K562 (cell line): ENCODE data around the gene EPHA1. TPM values are rescaled to one million over a fixed set of nuclear protein-coding genes. Genes with fewer than 3 reads are reported as not detected.

Experiments
- CTCF ChIP-seq, 3 experiments: IDR thresholded peaks in 2 of 3; conservative IDR thresholded peaks in 1 of 3; 2 replicates each; pipeline ENCODE4 v1.5.1; 2011 to 2012; ENCODE audit warnings: low read length in 3 of 3, mild to moderate bottlenecking in 3 of 3, control low read depth in 2 of 3, improper control_type of control experiment in 1 of 3, inconsistent platforms in 1 of 3, low read depth in 1 of 3, mixed read lengths in 1 of 3, moderate library complexity in 1 of 3; ENCODE audit not compliant: insufficient read depth in 2 of 3
- E2F4 ChIP-seq: sonication (generic); formaldehyde crosslinking; IDR thresholded peaks from 2 replicates; pipeline ENCODE4 v1.8.0; 2022; ENCODE audit warnings: mild to moderate bottlenecking, low read depth, missing genetic modification reagents
- HLTF ChIP-seq: fragments of 450-650 bp; IDR thresholded peaks from 2 replicates; pipeline ENCODE4 v1.6.1; 2016
- HMG20B ChIP-seq: fragments of 250-450 bp; sonication (Bioruptor Pico); IDR thresholded peaks from 2 replicates; pipeline ENCODE4 v1.5.0; 2021; ENCODE audit warnings: mild to moderate bottlenecking
- ILK ChIP-seq: fragments of 450-650 bp; IDR thresholded peaks from 2 replicates; pipeline ENCODE4 v1.6.1; 2016; ENCODE audit warnings: missing genetic modification characterization, low read depth, mild to moderate bottlenecking, missing compliant biosample characterization, moderate library complexity, borderline replicate concordance
- KDM4B ChIP-seq, 2 experiments: fragments of 450-650 bp in 1 of 2; sonication (generic) in 1 of 2; IDR thresholded peaks; 2 replicates each; pipeline ENCODE4 v1.6.1; 2016 to 2017; ENCODE audit warnings: borderline replicate concordance in 2 of 2, antibody characterized with exemption in 1 of 2, low read depth in 1 of 2, mild to moderate bottlenecking in 1 of 2
- MEF2D ChIP-seq: conservative IDR thresholded peaks from 2 replicates; pipeline ENCODE4 v1.6.1; 2016; ENCODE audit warnings: low read depth, missing genetic modification characterization, missing compliant biosample characterization
- MYC ChIP-seq, 2 experiments: fragments of 250-450 bp in 1 of 2; sonication (Bioruptor Pico) in 1 of 2; IDR thresholded peaks; 2 replicates each; pipeline versions ENCODE4 v1.5.1 to v1.6.1; 2012 to 2021; ENCODE audit warnings: low read depth in 2 of 2, borderline replicate concordance in 1 of 2, improper control_type of control experiment in 1 of 2, low read length in 1 of 2, mild to moderate bottlenecking in 1 of 2, moderate library complexity in 1 of 2
- MYNN ChIP-seq, 2 experiments: sonication (generic); formaldehyde crosslinking in 1 of 2; IDR thresholded peaks; 2 replicates each; pipeline versions ENCODE4 v1.5.0 to v1.6.1; 2016 to 2020; ENCODE audit warnings: antibody characterized with exemption in 1 of 2, missing genetic modification reagents in 1 of 2
- POLR3G ChIP-seq: IDR thresholded peaks from 2 replicates; pipeline ENCODE4 v1.6.1; 2011; ENCODE audit not compliant: insufficient read length, insufficient replicate concordance; ENCODE audit errors: extremely low read depth
- PREB ChIP-seq: sonication (generic); formaldehyde crosslinking; IDR thresholded peaks from 2 replicates; pipeline ENCODE4 v1.8.1; 2023; ENCODE audit warnings: mild to moderate bottlenecking, missing genetic modification reagents
- RB1 ChIP-seq: fragments of 450-650 bp; IDR thresholded peaks from 2 replicates; pipeline ENCODE4 v1.6.1; 2017; ENCODE audit warnings: low read depth, mild to moderate bottlenecking
- SP2 ChIP-seq: IDR thresholded peaks from 2 replicates; pipeline ENCODE4 v1.6.1; 2011; ENCODE audit warnings: mild to moderate bottlenecking, low read depth, low read length, moderate library complexity; ENCODE audit not compliant: poor library complexity, severe bottlenecking; ENCODE audit errors: extremely low read depth
- TCF3 ChIP-seq: sonication (generic); formaldehyde crosslinking; IDR thresholded peaks from 2 replicates; pipeline ENCODE4 v1.4.0; 2020; ENCODE audit warnings: mild to moderate bottlenecking, missing genetic modification reagents
- TCF7L2 ChIP-seq: fragments of 150-350 bp; IDR thresholded peaks from 2 replicates; pipeline ENCODE4 v1.6.1; 2016; ENCODE audit warnings: low read depth, mild to moderate bottlenecking, low read length, moderate library complexity
- TGIF2 ChIP-seq: sonication (generic); formaldehyde crosslinking; IDR thresholded peaks from 2 replicates; pipeline ENCODE4 v1.8.1; 2022; ENCODE audit warnings: mild to moderate bottlenecking, missing genetic modification reagents, moderate library complexity
- TOE1 ChIP-seq, 2 experiments: fragments of 450-650 bp in 1 of 2; sonication (generic) in 1 of 2; formaldehyde crosslinking in 1 of 2; IDR thresholded peaks; 2 replicates each; pipeline versions ENCODE4 v1.7.1 to v1.8.0; 2016 to 2022; ENCODE audit warnings: borderline replicate concordance in 2 of 2, mild to moderate bottlenecking in 2 of 2, antibody characterized with exemption in 1 of 2, inconsistent platforms in 1 of 2, low read depth in 1 of 2, missing genetic modification reagents in 1 of 2, moderate library complexity in 1 of 2
- ZKSCAN3 ChIP-seq: fragments of 250-450 bp; sonication (Bioruptor Pico); IDR thresholded peaks from 2 replicates; pipeline ENCODE4 v1.4.0; 2020
- ZNF184 ChIP-seq: sonication (generic); formaldehyde crosslinking; IDR thresholded peaks from 2 replicates; pipeline ENCODE4 v1.5.0; 2020; ENCODE audit warnings: missing genetic modification reagents
- ZNF253 ChIP-seq: fragments of 250-450 bp; sonication (Bioruptor Pico); conservative IDR thresholded peaks from 2 replicates; pipeline ENCODE4 v1.6.1; 2021; ENCODE audit warnings: mild to moderate bottlenecking
- ZNF280A ChIP-seq: fragments of 450-650 bp; IDR thresholded peaks from 2 replicates; pipeline ENCODE4 v1.6.1; 2018; ENCODE audit warnings: mild to moderate bottlenecking, low read depth; ENCODE audit not compliant: partially characterized antibody
- ZNF445 ChIP-seq: fragments of 250-450 bp; sonication (Bioruptor Pico); IDR thresholded peaks from 2 replicates; pipeline ENCODE4 v1.4.0; 2020; ENCODE audit warnings: low read depth, mild to moderate bottlenecking, moderate library complexity
- ZNF583 ChIP-seq: fragments of 250-450 bp; sonication (Bioruptor Pico); IDR thresholded peaks from 2 replicates; pipeline ENCODE4 v1.4.0; 2020
- polyA plus RNA-seq, 8 experiments: library from polyadenylated mRNA; depleted of rRNA in 4 of 8; stranded (reverse) in 5 of 8; unstranded in 3 of 8; fragments of >200 nt; fragmentation: Nextera tagmentation in 2 of 8; fragmentation: Illumina TruSeq in 1 of 8; extraction: Ambion mirVana in 2 of 8; extraction: Trizol in 1 of 8; gene quantifications; 2 replicates each; pipeline versions ENCODE4 v1.2.1 to v1.2.3, GENCODE V29; 2011 to 2014; ENCODE audit warnings: inconsistent platforms in 1 of 8, missing spikeins in 1 of 8
- total RNA-seq, 7 experiments: library from RNA; depleted of rRNA in 6 of 7; stranded (reverse); fragments of >200 nt in 6 of 7; fragmentation: Illumina TruSeq in 2 of 7; extraction: Trizol in 2 of 7; gene quantifications; 2 replicates each; pipeline versions ENCODE4 v1.2.1 to v1.2.3, GENCODE V29; 2011 to 2021; ENCODE audit warnings: low replicate concordance in 1 of 7

Gene EPHA1
- total and polyA plus RNA-seq, 9 of the 15 experiments (the other 6 are each of a cell fraction or from before 2014, with no cell fraction given) = 0.22 to 0.57 (median 0.32) TPM; not detected in 6

GRCh38 chr7:143380260-143380645, 28.4 kb downstream of the EPHA1 start (continued):
- TF ChIP-seq HLTF (no peak), E2F4 (no peak), TCF3 (CRISPR knock-in tag) (no peak), RB1 (peak; percentile 69), TCF7L2 (no peak), SP2 (no peak), PREB (CRISPR knock-in tag) (no peak), ZKSCAN3 (CRISPR knock-in tag) (no peak), ILK (tag) (no peak), ZNF184 (CRISPR knock-in tag) (no peak), TGIF2 (CRISPR knock-in tag) (no peak), HMG20B (CRISPR knock-in tag) (no peak), ZNF253 (CRISPR knock-in tag) (no peak), MEF2D (no peak), ZNF280A (no peak), ZNF445 (CRISPR knock-in tag) (no peak), MYNN (IDR thresholded peaks at IDR 0.05) (no peak), MYNN (CRISPR knock-in tag; IDR thresholded peaks at IDR 0.05) (no peak), MYC (IDR thresholded peaks at IDR 0.05; ENCODE audit: low read depth, low read length) (no peak; the same call in 1 of the 2 replicates), MYC (CRISPR knock-in tag; IDR thresholded peaks at IDR 0.05; ENCODE audit: borderline replicate concordance, low read depth) (no peak), KDM4B (IDR thresholded peaks at IDR 0.05; ENCODE audit: borderline replicate concordance in 2 of 2, low read depth in 1 of 2) (peak in 1 of 2 experiments; percentile 70; a peak in 1 of 4 replicates), TOE1 (IDR thresholded peaks at IDR 0.05; ENCODE audit: borderline replicate concordance) (no peak), TOE1 (CRISPR knock-in tag; IDR thresholded peaks at IDR 0.05; ENCODE audit: borderline replicate concordance, low read depth) (no peak), CTCF (IDR thresholded peaks at IDR 0.05 in 2 of 3, conservative IDR thresholded peaks at IDR 0.05 in 1 of 3; ENCODE audit: insufficient read depth in 2 of 3, low read depth in 1 of 3, low read length in 3 of 3) (peak; percentile 94 to 98 (median 95)), POLR3G (no peak), ZNF583 (CRISPR knock-in tag) (no peak)
